ENCODE results near the gene MFSD2A. TPM values are rescaled to one million over a fixed set of nuclear protein-coding genes. Genes with fewer than 3 reads are reported as not detected.
A peak's percentile ranks its signal among the peaks of the same experiment; 100 is the strongest.
"Not testable (repeated sequence)": the region's sequence is repeated elsewhere in the genome, so short reads cannot be mapped to it uniquely, and the experiment has no call there.

Gene MFSD2A
- 1.5 TPM for polyA plus RNA-seq

GRCh38 chr1:39954870-39955546 lies at the start of gene MFSD2A:
Gene MFSD2A, plus strand, starts transcription at chr1:39955145. Its CDS starts 148 bp downstream, at chr1:39955293.
- H3K4me1 Mint-ChIP-seq = peaks cover 14 to 28% (median 24%) of the 10 kb centered on the region in 3 donors
- peak within 1 kb of the TSS; percentile 89 to 99 (median 97) for H3K4me3 Mint-ChIP-seq
- H3K27me3 Mint-ChIP-seq = no peaks in the 10 kb centered on the region
- no peaks in the 10 kb centered on the region for H3K9me3 Mint-ChIP-seq
- peak within 1 kb of the TSS in 2 of 3 donors; percentile 51 to 91 for H3K27ac Mint-ChIP-seq
- H3K36me3 Mint-ChIP-seq = no peaks in the 10 kb centered on the region

- Mint-ChIP-seq H3K36me3 (peaks cover 1% of the 10 kb centered on the region), H3K4me3 (no peak overlapping the region), H3K27ac (no peak overlapping the region), H3K4me1 (peaks cover 9 to 11% (median 11%) of the 10 kb centered on the region in 3 donors), H3K9me3 (peaks cover 2 to 12% (median 3%) of the 10 kb centered on the region in 3 donors), H3K27me3 (peaks cover 36% of the 10 kb centered on the region)
Measured at GRCh38 chr1:39905172-39905571, 49.8 kb upstream of the MFSD2A start.

- peak overlapping the region in 1 of 3 donors; percentile 63 for H3K27ac Mint-ChIP-seq
- H3K27me3 Mint-ChIP-seq = peaks cover 33% of the 10 kb centered on the region
- no peak overlapping the region for H3K4me3 Mint-ChIP-seq
- peaks cover 2 to 12% (median 3%) of the 10 kb centered on the region in 3 donors for H3K9me3 Mint-ChIP-seq
- peaks cover 3 to 7% (median 6%) of the 10 kb centered on the region in 3 donors for H3K4me1 Mint-ChIP-seq
- H3K36me3 Mint-ChIP-seq = peaks cover 1% of the 10 kb centered on the region
Measured at GRCh38 chr1:39907528-39908453, 47.2 kb upstream of the MFSD2A start.

- peaks cover 0 to 12% (median 2%) of the 10 kb centered on the region in 3 donors for H3K9me3 Mint-ChIP-seq
- peaks cover 0 to 6% (median 5%) of the 10 kb centered on the region in 3 donors for H3K4me1 Mint-ChIP-seq
- peak overlapping the region in 1 of 4 donors; percentile 20 for H3K4me3 Mint-ChIP-seq
- H3K27me3 Mint-ChIP-seq = peaks cover 26% of the 10 kb centered on the region
- peaks cover 1% of the 10 kb centered on the region for H3K36me3 Mint-ChIP-seq
- H3K27ac Mint-ChIP-seq = no peak overlapping the region
Measured at GRCh38 chr1:39908534-39908933, 46.4 kb upstream of the MFSD2A start.

GRCh38 chr1:39910263-39910662 lies 44.7 kb upstream of the MFSD2A start:
- Mint-ChIP-seq H3K27ac (no peak overlapping the region), H3K4me3 (no peak overlapping the region), H3K9me3 (peaks cover 0 to 12% (median 2%) of the 10 kb centered on the region in 3 donors), H3K27me3 (peaks cover 23% of the 10 kb centered on the region), H3K36me3 (peaks cover 1% of the 10 kb centered on the region), H3K4me1 (peaks cover 0 to 6% (median 5%) of the 10 kb centered on the region in 3 donors)

- not testable (repeated sequence) for H3K9me3 Mint-ChIP-seq
- peaks cover 14% of the 10 kb centered on the region for H3K27me3 Mint-ChIP-seq
Measured at GRCh38 chr1:39913136-39913535, 41.8 kb upstream of the MFSD2A start.

GRCh38 chr1:39915499-39916129 lies 39.3 kb upstream of the MFSD2A start:
- no peak overlapping the region for H3K27ac Mint-ChIP-seq
- H3K4me3 Mint-ChIP-seq = no peak overlapping the region
- H3K4me1 Mint-ChIP-seq = peaks cover 0 to 2% (median 2%) of the 10 kb centered on the region in 3 donors
- no peaks in the 10 kb centered on the region for H3K9me3 Mint-ChIP-seq
- peaks cover 5% of the 10 kb centered on the region for H3K27me3 Mint-ChIP-seq
- no peaks in the 10 kb centered on the region for H3K36me3 Mint-ChIP-seq

More at GRCh38 chr1:39913136-39913535, 41.8 kb upstream of the MFSD2A start:
- not testable (repeated sequence) for H3K27ac Mint-ChIP-seq, H3K4me3 Mint-ChIP-seq, H3K36me3 Mint-ChIP-seq, H3K4me1 Mint-ChIP-seq

- Mint-ChIP-seq H3K27ac (no peak overlapping the region), H3K36me3 (no peaks in the 10 kb centered on the region), H3K4me1 (peaks cover 0 to 2% (median 2%) of the 10 kb centered on the region in 3 donors), H3K9me3 (no peaks in the 10 kb centered on the region), H3K4me3 (no peak overlapping the region), H3K27me3 (peaks cover 2% of the 10 kb centered on the region)
Measured at GRCh38 chr1:39917825-39918224, 37.1 kb upstream of the MFSD2A start.

GRCh38 chr1:39919545-39919944 lies 35.4 kb upstream of the MFSD2A start:
- peaks cover 0 to 3% (median 2%) of the 10 kb centered on the region in 3 donors for H3K4me1 Mint-ChIP-seq
- no peaks in the 10 kb centered on the region for H3K36me3 Mint-ChIP-seq
- H3K4me3 Mint-ChIP-seq = no peak overlapping the region
- no peaks in the 10 kb centered on the region for H3K9me3 Mint-ChIP-seq
- no peaks in the 10 kb centered on the region for H3K27me3 Mint-ChIP-seq
- peak overlapping the region in 1 of 3 donors; percentile 31 for H3K27ac Mint-ChIP-seq

- Mint-ChIP-seq H3K36me3 (no peaks in the 10 kb centered on the region), H3K9me3 (no peaks in the 10 kb centered on the region), H3K27me3 (peaks cover 2% of the 10 kb centered on the region), H3K4me3 (no peak overlapping the region), H3K27ac (no peak overlapping the region), H3K4me1 (peaks cover 8 to 13% (median 9%) of the 10 kb centered on the region in 3 donors)
Measured at GRCh38 chr1:39922251-39922688, 32.7 kb upstream of the MFSD2A start.

GRCh38 chr1:39925721-39926342 lies 29.1 kb upstream of the MFSD2A start:
- no peaks in the 10 kb centered on the region for H3K36me3 Mint-ChIP-seq
- H3K27me3 Mint-ChIP-seq = peaks cover 2% of the 10 kb centered on the region
- H3K4me3 Mint-ChIP-seq = no peak overlapping the region
- H3K9me3 Mint-ChIP-seq = peaks cover 0 to 2% (median 0%) of the 10 kb centered on the region in 3 donors
- H3K4me1 Mint-ChIP-seq = peaks cover 6 to 15% (median 9%) of the 10 kb centered on the region in 3 donors
- peak overlapping the region in 1 of 3 donors; percentile 48 for H3K27ac Mint-ChIP-seq

- no peaks in the 10 kb centered on the region for H3K36me3 Mint-ChIP-seq
- peaks cover 0 to 3% (median 0%) of the 10 kb centered on the region in 3 donors for H3K9me3 Mint-ChIP-seq
- no peak overlapping the region for H3K4me3 Mint-ChIP-seq
- peaks cover 2% of the 10 kb centered on the region for H3K27me3 Mint-ChIP-seq
- peak overlapping the region in 1 of 3 donors; percentile 48 for H3K27ac Mint-ChIP-seq
- H3K4me1 Mint-ChIP-seq = peaks cover 6 to 15% (median 9%) of the 10 kb centered on the region in 3 donors
Measured at GRCh38 chr1:39926343-39926793, 28.6 kb upstream of the MFSD2A start.

- Mint-ChIP-seq H3K9me3 (peaks cover 0 to 3% (median 0%) of the 10 kb centered on the region in 3 donors), H3K4me1 (peaks cover 6 to 15% (median 9%) of the 10 kb centered on the region in 3 donors), H3K4me3 (no peak overlapping the region), H3K27me3 (peaks cover 2% of the 10 kb centered on the region), H3K36me3 (no peaks in the 10 kb centered on the region), H3K27ac (peak overlapping the region in 1 of 3 donors; percentile 48)
Measured at GRCh38 chr1:39926820-39927219, 28.1 kb upstream of the MFSD2A start.

GRCh38 chr1:39927538-39927937 lies 27.4 kb upstream of the MFSD2A start:
- Mint-ChIP-seq H3K27me3 (peaks cover 2% of the 10 kb centered on the region), H3K4me3 (no peak overlapping the region), H3K9me3 (peaks cover 0 to 3% (median 0%) of the 10 kb centered on the region in 3 donors), H3K4me1 (peaks cover 6 to 15% (median 9%) of the 10 kb centered on the region in 3 donors), H3K36me3 (no peaks in the 10 kb centered on the region), H3K27ac (no peak overlapping the region)
